Measurements from ENCODE around the gene ZIC5.
A peak's percentile ranks its signal among the peaks of the same experiment; 100 is the strongest.

The ZIC5 gene

DNA sequence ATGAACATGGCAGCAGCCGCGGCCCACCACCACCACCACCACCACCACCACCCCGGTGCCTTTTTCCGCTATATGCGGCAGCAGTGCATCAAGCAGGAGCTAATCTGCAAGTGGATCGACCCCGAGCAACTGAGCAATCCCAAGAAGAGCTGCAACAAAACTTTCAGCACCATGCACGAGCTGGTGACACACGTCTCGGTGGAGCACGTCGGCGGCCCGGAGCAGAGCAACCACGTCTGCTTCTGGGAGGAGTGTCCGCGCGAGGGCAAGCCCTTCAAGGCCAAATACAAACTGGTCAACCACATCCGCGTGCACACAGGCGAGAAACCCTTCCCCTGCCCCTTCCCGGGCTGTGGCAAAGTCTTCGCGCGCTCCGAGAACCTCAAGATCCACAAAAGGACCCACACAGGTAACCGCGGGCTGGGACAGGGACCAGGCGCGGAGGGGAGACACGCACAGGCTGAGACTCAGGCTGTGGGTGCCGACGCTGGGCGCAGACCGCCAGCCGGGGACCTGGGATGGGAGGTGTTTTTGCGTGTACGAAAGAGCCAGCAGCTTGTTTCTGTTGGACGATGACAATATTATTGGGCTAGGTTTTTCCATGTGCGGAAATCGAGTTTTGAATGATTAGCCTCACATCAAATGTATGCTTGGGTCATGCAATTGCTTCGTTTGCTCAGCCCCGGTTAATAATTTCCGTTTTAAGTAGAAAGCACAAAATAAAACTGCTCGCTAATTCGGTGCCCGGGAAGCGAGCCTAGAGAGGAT lies 11.3 kb upstream of the ZIC5 start:
- H3K4me3 Mint-ChIP-seq = peak overlapping the region; percentile 41

DNA sequence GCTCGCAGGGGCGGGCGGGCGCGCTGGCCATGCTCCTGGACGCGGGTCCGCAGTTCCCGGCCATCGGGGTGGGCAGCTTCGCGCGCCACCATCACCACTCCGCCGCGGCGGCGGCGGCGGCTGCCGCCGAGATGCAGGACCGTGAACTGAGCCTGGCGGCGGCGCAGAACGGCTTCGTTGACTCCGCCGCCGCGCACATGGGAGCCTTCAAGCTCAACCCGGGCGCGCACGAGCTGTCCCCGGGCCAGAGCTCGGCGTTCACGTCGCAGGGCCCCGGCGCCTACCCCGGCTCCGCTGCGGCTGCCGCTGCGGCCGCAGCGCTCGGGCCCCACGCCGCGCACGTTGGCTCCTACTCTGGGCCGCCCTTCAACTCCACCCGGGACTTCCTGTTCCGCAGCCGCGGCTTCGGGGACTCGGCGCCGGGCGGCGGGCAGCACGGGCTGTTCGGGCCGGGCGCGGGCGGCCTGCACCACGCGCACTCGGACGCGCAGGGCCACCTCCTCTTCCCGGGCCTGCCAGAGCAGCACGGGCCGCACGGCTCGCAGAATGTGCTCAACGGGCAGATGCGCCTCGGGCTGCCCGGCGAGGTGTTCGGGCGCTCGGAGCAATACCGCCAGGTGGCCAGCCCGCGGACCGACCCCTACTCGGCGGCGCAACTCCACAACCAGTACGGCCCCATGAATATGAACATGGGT lies 10.6 kb upstream of the ZIC5 start:
- DNase-seq = peak; percentile 60
- peak overlapping the region; percentile 86 for H3K27ac Mint-ChIP-seq
- peaks cover 68% of the 10 kb centered on the region for H3K27me3 Mint-ChIP-seq
- H3K4me3 Mint-ChIP-seq = peak overlapping the region; percentile 25
- peaks cover 33% of the 10 kb centered on the region for H3K4me1 Mint-ChIP-seq (ENCODE audit: low read depth)
- no peaks in the 10 kb centered on the region for H3K36me3 Mint-ChIP-seq (ENCODE audit: low read depth)
- no peaks in the 10 kb centered on the region for H3K9me3 Mint-ChIP-seq

More for the DNA sequence above, 11.3 kb upstream of the ZIC5 start:
- Mint-ChIP-seq H3K27me3 (peaks cover 68% of the 10 kb centered on the region), H3K4me1 (ENCODE audit: low read depth) (peaks cover 33% of the 10 kb centered on the region), H3K9me3 (no peaks in the 10 kb centered on the region), H3K36me3 (ENCODE audit: low read depth) (no peaks in the 10 kb centered on the region), H3K27ac (peak overlapping the region; percentile 86)
- peak; percentile 51 for DNase-seq

DNA sequence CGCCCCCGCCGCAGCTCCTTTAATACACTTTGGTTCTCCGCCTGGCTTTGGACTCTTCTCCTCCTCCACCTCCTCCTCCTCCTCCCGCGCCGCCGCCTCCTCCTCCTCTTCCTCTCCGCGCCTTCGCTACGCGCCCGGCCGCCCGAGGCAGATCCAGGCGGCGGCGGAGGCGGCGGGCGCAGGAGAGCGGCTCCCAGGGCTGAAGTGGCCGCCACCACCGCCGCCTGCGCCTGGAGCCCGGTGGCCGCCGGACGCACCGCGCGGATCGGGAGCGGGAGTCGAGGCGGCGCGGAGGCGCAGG lies 10.1 kb upstream of the ZIC5 start, which contains the start of gene ZIC2:
Gene ZIC2, plus strand, starts transcription at position 50 of the 301 bp plus-strand sequence. CDS start 281 bp downstream, outside the sequence.
- Mint-ChIP-seq H3K27ac (peak within 1 kb of the TSS; percentile 86), H3K4me3 (peak within 1 kb of the TSS; percentile 54), H3K9me3 (no peaks in the 10 kb centered on the region), H3K36me3 (ENCODE audit: low read depth) (no peaks in the 10 kb centered on the region), H3K27me3 (peaks cover 68% of the 10 kb centered on the region), H3K4me1 (ENCODE audit: low read depth) (peaks cover 33% of the 10 kb centered on the region)
- no peak for DNase-seq

DNA sequence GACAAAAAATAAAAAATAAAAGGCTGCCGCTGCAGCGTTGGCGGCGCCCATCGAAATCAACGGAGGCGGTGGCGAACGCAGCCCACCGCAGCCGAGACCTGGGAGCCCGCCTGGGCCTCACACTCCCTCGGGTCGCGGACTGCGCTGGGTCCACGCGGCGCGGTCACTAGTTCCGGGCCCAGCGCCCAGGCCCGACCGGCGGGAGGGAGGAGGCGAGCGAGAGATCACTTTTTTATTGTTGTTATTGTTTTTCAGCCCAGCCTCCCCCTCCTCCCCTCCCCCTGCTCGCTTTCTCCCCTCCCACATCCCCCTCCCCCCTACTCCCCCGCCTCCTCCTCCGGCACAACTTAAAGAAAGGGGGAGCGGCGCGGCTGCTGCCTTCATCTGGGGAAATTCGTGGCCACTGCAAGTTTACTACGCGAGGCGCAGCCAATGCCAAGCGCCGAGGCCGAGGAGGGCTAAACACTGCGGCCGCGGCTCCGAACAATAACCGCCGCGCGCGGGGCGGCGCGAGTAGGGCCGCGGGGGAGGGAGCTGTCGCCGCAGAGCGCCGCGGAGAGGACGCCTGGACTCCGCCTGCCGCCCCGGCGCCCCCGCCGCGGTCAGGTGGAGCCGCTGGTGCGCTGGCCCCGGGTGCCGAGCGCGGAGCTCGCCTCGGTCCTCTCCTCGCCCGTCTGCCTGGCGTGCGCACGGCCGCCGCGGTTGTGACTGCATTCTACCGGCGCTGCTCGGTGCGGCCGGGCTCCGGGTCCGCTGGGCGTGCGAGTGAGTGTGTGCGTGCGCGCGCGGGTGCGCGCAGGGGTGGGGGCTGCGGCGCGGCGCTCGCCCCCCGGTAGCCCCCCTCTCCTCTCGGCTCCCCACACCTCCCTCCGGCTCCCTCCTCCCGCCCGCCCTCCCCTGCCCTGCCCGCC lies 9.5 kb upstream of the ZIC5 start:
- Mint-ChIP-seq H3K27ac (no peak overlapping the region), H3K9me3 (no peaks in the 10 kb centered on the region), H3K27me3 (peaks cover 68% of the 10 kb centered on the region), H3K4me1 (ENCODE audit: low read depth) (peaks cover 33% of the 10 kb centered on the region), H3K4me3 (peak overlapping the region; percentile 54), H3K36me3 (ENCODE audit: low read depth) (no peaks in the 10 kb centered on the region)
- DNase-seq = peak; percentile 56

DNA sequence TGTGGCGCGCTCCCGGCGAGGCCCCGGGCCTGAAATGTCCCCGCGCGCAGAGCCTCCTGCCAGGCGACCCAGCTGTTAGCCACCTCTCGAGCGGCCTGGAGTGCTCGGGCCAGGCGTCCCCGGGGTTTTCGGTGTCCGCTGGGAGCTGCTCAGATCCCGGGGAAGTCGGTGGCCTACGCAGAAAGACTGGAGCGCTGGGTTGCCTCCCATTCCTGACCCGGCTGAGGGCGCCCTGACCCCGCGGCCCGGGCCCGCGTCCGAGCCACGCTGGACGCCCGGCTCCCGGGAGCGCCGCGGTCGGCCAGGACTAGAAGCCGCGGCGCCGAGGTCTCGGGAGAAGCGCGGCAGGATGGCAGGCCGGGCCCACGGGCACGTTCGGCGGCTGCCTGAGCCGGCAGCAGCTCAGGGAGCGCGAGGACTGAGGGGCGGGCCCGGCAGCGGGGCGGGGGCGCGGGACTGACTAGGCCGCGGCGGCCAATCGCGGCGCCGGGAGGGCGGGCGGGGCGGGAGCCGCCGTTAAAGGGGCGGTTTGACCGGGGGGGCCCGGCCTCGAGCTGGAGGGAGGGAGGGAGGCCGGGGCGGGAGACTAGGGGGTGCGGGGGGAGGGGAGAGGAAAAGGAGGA lies 8.7 kb upstream of the ZIC5 start:
- H3K9me3 Mint-ChIP-seq = no peaks in the 10 kb centered on the region
- no peak overlapping the region for H3K27ac Mint-ChIP-seq
- peaks cover 70% of the 10 kb centered on the region for H3K27me3 Mint-ChIP-seq
- no peak overlapping the region for H3K4me3 Mint-ChIP-seq
- peak; percentile 74 for DNase-seq
- peaks cover 29% of the 10 kb centered on the region for H3K4me1 Mint-ChIP-seq (ENCODE audit: low read depth)
- no peaks in the 10 kb centered on the region for H3K36me3 Mint-ChIP-seq (ENCODE audit: low read depth)

DNA sequence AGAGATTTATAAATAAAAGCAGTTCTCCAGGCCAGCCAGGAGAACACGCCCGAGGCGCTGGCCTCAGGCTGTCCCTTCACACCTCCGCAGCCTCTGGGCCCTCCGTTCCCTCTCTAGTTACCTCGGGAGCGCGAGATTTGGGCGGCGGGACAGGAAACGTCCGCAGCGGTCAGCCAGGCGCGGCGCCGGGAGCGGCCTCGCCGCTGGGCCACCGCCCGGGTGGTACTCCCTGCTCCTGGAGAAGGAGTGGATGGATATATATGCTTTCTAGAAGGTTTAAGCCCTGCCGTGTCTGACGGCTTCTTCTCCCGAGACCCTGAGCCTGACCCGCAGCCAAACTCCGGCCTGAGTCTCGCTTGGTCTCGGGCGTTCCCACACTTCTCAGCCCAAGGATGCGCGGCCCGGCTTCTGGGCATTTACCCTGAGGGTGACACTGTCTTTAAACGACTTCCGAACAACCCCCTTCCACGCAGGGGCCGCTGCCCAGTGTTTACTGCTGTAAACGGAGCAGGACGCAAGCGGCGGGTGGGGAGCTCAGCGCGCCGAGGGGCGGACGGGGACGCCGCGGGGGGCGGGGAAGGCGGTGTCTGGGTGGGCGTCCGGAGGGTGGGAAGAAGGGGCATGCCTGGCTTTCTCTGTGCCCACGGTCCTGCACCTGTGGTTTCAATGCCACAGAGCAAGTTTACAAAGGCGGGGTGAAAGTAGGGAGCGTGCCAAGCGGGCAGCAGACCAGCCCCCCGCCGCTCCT lies 8.1 kb upstream of the ZIC5 start:
- no peak overlapping the region for H3K27ac Mint-ChIP-seq
- no peaks in the 10 kb centered on the region for H3K36me3 Mint-ChIP-seq (ENCODE audit: low read depth)
- peak overlapping the region; percentile 10 for H3K4me3 Mint-ChIP-seq
- peaks cover 28% of the 10 kb centered on the region for H3K4me1 Mint-ChIP-seq (ENCODE audit: low read depth)
- H3K27me3 Mint-ChIP-seq = peaks cover 73% of the 10 kb centered on the region
- no peaks in the 10 kb centered on the region for H3K9me3 Mint-ChIP-seq
- DNase-seq = peak; percentile 45

DNA sequence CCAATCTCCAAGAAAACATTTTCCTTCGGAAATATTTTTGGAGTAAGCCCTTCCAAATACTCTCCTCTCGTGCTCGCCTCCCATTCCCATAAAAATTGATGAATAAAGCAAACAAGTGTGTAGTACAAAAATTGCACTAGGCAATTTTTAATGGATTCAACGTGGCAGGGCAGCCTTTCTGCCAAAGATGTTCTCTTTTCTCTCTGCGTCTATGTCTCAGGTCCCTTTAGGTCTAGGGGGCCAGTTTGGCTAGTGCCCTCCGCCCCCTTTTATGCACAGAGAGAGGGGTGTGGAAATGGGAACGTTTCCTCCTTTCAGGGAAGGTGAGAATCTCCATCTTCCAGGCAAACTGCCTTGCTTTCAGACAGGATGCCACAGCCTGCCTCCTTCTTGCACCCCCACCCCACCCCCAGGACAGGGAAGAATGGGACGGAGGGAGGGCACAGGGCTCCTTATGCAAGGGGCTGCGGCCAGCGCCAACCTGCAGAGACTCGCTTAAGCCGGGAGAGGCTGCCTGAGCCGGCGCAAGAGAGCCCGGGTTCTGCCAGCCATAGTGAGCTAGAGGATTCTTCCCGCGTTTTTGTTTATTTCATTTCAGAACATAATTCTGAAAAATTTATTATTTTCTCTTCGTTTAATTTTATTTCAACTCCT lies 7.4 kb upstream of the ZIC5 start:
- Mint-ChIP-seq H3K4me3 (peak overlapping the region; percentile 10), H3K4me1 (ENCODE audit: low read depth) (peaks cover 22% of the 10 kb centered on the region), H3K9me3 (peaks cover 6% of the 10 kb centered on the region), H3K27ac (no peak overlapping the region), H3K36me3 (ENCODE audit: low read depth) (no peaks in the 10 kb centered on the region), H3K27me3 (peaks cover 73% of the 10 kb centered on the region)
- peak; percentile 41 for DNase-seq

DNA sequence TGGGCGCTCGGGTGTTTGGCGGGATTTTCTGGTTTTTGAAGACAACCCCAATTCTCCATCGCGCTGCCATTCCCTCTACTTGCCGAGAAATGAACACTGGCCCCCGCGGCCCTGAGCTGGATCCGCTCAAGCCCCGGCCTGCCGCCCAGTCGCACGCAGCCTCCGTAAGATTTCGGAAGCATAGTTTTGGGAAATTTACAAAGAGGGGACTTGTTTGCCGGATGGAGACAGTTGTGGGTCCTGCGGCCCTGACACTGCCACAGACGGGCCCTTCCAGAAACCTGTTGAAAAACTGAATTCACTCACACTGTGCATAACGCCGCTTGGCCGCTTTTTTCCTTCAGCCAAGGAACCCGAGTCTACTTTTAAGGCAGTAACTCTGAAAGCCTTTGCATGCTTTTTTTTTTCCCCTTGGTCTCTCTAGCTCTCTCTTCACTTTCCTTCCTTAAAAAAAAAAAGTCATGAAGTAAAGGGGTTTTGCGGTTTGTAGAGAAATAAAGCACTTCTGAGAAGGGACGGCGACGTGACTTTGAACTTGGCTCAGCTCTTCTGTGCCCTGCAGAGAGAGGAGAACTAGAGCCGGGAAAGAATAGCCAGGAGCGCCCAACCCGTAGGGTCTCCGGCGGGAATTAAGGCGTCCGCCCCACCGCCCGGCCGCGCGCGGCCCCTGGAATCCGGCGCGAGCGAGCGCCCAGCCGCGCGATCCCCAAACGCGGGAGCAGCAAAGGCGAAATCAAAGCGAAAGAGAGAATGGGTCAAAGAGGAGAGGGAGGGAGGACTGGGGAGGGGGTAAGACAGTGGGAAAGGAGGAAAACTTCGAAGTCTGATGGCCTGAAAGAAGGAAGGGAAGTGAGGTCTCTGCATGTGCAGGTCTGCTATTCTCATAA lies 6.6 kb upstream of the ZIC5 start:
- Mint-ChIP-seq H3K36me3 (ENCODE audit: low read depth) (no peaks in the 10 kb centered on the region), H3K9me3 (peaks cover 13% of the 10 kb centered on the region), H3K4me1 (ENCODE audit: low read depth) (peaks cover 14% of the 10 kb centered on the region), H3K27ac (no peak overlapping the region), H3K27me3 (peaks cover 73% of the 10 kb centered on the region), H3K4me3 (no peak overlapping the region)
- no peak for DNase-seq

DNA sequence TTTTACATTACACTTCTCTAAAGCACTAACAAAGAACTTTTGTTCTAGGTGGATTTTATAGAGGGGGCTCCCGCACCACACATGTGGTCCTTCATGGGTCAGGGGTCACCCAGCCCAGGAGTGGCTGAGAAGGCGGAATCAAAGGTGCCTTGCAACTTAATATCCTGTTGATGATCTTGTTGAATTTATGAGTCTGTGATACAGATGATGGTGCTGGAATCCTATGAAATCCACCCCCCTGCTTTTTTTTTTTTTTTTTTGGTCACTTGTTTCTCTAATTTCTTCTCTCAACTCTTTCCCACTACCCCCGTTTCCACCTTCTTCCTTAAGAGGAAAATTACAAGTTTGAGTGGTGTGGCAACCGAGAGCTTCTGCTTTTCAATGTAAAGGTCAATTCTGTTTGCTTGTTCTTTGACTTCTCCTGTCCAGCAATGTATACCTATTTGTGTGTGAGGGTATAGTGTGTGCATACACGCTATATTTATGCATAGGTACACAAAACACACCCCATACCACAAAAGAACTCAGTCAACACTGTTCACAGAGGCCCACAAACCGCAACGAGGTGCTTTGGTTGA lies 5.9 kb upstream of the ZIC5 start:
- H3K27me3 Mint-ChIP-seq = peaks cover 73% of the 10 kb centered on the region
- peaks cover 15% of the 10 kb centered on the region for H3K9me3 Mint-ChIP-seq
- no peak overlapping the region for H3K27ac Mint-ChIP-seq
- H3K4me1 Mint-ChIP-seq (ENCODE audit: low read depth) = peaks cover 9% of the 10 kb centered on the region
- H3K4me3 Mint-ChIP-seq = no peak overlapping the region
- DNase-seq = no peak
- no peaks in the 10 kb centered on the region for H3K36me3 Mint-ChIP-seq (ENCODE audit: low read depth)

DNA sequence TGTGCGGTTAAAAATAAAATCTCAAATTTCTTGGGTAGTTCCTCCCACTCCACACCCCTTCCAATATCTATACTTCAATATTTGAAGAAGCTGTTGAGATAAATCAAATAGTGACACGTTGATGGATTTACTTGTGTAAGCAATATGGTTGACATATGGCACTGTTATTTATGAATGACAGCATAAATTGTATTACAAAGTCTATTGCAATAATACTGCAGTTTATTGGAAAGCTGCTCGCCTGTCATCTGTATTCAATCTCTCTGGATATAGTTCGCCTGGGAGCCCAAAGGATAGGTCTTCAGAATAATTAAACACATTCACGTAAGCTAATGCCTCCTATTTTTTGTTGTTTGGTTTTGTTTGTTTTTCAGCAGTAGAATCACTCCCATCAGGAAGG lies 5.0 kb upstream of the ZIC5 start:
- Mint-ChIP-seq H3K27ac (no peak overlapping the region), H3K27me3 (peaks cover 81% of the 10 kb centered on the region), H3K9me3 (peaks cover 15% of the 10 kb centered on the region), H3K4me1 (ENCODE audit: low read depth) (peaks cover 13% of the 10 kb centered on the region), H3K4me3 (no peak overlapping the region), H3K36me3 (ENCODE audit: low read depth) (no peaks in the 10 kb centered on the region)
- no peak for DNase-seq

DNA sequence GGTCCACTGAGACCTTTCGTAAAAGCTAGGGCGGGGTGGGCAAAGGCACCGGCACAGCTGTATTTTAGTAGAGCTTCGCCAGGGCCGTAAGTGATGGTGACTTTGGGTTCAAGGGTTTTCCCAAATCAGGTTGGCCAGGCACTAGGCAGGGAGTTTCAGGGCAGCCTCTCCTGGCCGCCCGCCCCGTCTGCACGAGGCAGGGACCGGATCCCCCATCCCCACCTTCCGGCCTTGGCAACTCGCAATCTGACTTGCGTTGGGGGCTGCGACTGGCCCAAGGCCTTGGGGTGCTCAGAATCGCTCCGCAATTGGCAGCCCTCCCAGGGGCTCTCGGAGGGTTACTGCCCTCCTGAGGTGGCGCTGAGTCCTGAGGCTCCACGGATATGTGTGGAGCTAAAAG lies 4.1 kb upstream of the ZIC5 start:
- DNase-seq = no peak
- no peak overlapping the region for H3K4me3 Mint-ChIP-seq
- H3K27ac Mint-ChIP-seq = no peak overlapping the region
- no peaks in the 10 kb centered on the region for H3K36me3 Mint-ChIP-seq (ENCODE audit: low read depth)
- H3K27me3 Mint-ChIP-seq = peaks cover 83% of the 10 kb centered on the region
- H3K9me3 Mint-ChIP-seq = peaks cover 15% of the 10 kb centered on the region
- H3K4me1 Mint-ChIP-seq (ENCODE audit: low read depth) = peaks cover 14% of the 10 kb centered on the region

DNA sequence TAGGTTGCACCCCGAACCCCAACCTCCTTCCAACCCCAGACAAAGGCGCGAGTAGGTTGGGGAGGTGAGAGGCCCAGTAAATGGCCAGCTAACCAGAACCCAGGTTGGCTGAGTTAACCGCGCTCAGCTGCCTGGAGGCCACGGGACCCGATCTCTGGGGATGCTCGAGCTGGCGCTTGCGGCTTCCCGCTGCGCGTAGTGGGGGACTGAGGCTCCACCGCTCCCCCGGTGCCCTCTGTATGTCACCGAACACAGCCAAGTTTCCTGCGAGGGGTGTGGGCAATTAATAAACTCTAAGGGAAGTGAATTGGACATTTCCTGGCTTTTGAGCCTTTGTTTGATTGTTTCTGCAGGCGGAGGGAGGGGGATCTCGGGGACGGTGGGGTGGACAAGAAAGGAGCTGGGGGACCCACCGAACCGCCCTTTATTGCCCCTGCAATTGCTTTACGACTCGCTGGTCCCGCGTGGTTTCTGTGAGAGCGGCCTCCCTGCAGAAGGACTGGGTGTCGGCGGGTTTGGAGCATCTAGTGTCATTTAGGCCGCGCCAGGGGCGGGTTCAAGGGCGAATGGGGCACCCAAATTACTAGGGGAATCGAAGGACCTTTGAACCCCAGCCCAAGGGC lies 3.5 kb upstream of the ZIC5 start:
- DNase-seq = no peak
- H3K4me3 Mint-ChIP-seq = no peak overlapping the region

More for the DNA sequence above, 3.5 kb upstream of the ZIC5 start:
- Mint-ChIP-seq H3K4me1 (ENCODE audit: low read depth) (peaks cover 15% of the 10 kb centered on the region), H3K27me3 (peaks cover 85% of the 10 kb centered on the region), H3K9me3 (peaks cover 15% of the 10 kb centered on the region), H3K36me3 (ENCODE audit: low read depth) (no peaks in the 10 kb centered on the region), H3K27ac (no peak overlapping the region)
